GM12891 (cell line): ENCODE data around the gene LLGL1.

Experiments used
- PAX5 ChIP-seq: IDR thresholded peaks from 2 replicates; pipeline ENCODE4 v1.6.1; 2011; ENCODE audit warnings: low read length, moderate library complexity, mild to moderate bottlenecking; ENCODE audit not compliant: insufficient read depth, severe bottlenecking
- POLR2A ChIP-seq: IDR thresholded peaks from 2 replicates; pipeline ENCODE4 v1.6.1; 2011; ENCODE audit warnings: low read depth, low read length, control low read depth
- POLR2AphosphoS5 ChIP-seq: IDR thresholded peaks from 2 replicates; pipeline ENCODE4 v1.6.1; 2011; ENCODE audit warnings: low read depth, low read length, control low read depth
- POU2F2 ChIP-seq: IDR thresholded peaks from 2 replicates; pipeline ENCODE4 v1.6.1; 2011; ENCODE audit warnings: low read depth, mild to moderate bottlenecking, control low read depth, low read length, moderate library complexity
- SPI1 ChIP-seq: IDR thresholded peaks from 2 replicates; pipeline ENCODE4 v1.6.1; 2011; ENCODE audit warnings: low read depth, low read length, control low read depth
- TAF1 ChIP-seq: IDR thresholded peaks from 2 replicates; pipeline ENCODE4 v1.6.1; 2011; ENCODE audit warnings: low read depth, low read length, control low read depth

GRCh38 chr17:18257982-18258355, 32.5 kb downstream of the LLGL1 start:
- TF ChIP-seq TAF1 (0 out of 2 replicates have a peak, but pooled peaks have one; percentile 39), POLR2AphosphoS5 (no peak), POLR2A (no peak), SPI1 (peak; percentile 80), POU2F2 (no peak), PAX5 (no peak)
